Testis (tissue), 2 donors: ENCODE results near the gene WNT16.

Source experiments
- POLR2A ChIP-seq: fragments of 450-650 bp; IDR thresholded peaks from one replicate; pipeline ENCODE4 v1.6.1; 2017; ENCODE audit warnings: antibody characterized with exemption, mild to moderate bottlenecking, moderate library complexity
- TF ChIP-seq, protein P1 (sequence below), 3 experiments: fragments of 450-650 bp in 2 of 3; fragments of 200-600 bp in 1 of 3; sonication (generic) in 1 of 3; IDR thresholded peaks; one replicate each; pipeline ENCODE4 v1.5.1; 2016 to 2019; ENCODE audit warnings: antibody characterized with exemption in 3 of 3, mild to moderate bottlenecking in 2 of 3, moderate library complexity in 1 of 3

DNA sequence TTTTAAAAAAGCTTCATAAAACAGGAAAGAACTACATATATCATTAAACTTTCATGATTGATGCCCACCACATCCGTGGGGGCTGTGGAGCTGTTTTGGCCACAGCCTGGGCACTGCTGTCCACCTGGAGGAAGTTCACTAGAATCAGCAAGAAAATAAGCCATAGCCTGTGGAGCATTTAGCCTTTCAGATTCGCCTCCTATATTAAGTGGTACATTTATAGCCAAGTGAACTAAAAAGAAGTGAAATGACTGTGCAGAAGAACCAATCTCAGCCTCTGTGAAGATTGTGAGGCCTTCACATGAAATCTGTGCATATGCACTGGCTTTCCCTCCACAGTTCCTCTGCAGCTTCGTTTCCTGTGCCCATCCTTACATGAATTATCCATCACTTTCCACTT is 23.5 kb downstream of the WNT16 start:
- TF ChIP-seq, protein P1, sequence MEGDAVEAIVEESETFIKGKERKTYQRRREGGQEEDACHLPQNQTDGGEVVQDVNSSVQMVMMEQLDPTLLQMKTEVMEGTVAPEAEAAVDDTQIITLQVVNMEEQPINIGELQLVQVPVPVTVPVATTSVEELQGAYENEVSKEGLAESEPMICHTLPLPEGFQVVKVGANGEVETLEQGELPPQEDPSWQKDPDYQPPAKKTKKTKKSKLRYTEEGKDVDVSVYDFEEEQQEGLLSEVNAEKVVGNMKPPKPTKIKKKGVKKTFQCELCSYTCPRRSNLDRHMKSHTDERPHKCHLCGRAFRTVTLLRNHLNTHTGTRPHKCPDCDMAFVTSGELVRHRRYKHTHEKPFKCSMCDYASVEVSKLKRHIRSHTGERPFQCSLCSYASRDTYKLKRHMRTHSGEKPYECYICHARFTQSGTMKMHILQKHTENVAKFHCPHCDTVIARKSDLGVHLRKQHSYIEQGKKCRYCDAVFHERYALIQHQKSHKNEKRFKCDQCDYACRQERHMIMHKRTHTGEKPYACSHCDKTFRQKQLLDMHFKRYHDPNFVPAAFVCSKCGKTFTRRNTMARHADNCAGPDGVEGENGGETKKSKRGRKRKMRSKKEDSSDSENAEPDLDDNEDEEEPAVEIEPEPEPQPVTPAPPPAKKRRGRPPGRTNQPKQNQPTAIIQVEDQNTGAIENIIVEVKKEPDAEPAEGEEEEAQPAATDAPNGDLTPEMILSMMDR (IDR thresholded peaks at IDR 0.05), result no peak
- TF ChIP-seq POLR2A, result no peak
